Gastroesophageal sphincter (tissue), 4 donors: ENCODE measurements around the gene COPS7A. TPM values are rescaled to one million over a fixed set of nuclear protein-coding genes. Genes with fewer than 3 reads are reported as not detected.

ENCODE experiments used
- ATAC-seq: fragments of 150-250 bp; one replicate; pipeline ENCODE4 v1.9.1; 2016; ENCODE audit warnings: mild to moderate bottlenecking, moderate library complexity
- H3K27ac ChIP-seq, 4 donors: fragments of 200-600 bp; sonication (generic) in 3 of 4; 1 replicate in 3 of 4; 2 replicates in 1 of 4; pipeline ENCODE4 v1.5.1; 2016 to 2019
- H3K27me3 ChIP-seq: fragments of 200-600 bp; sonication (generic); one replicate; pipeline ENCODE4 v1.5.1; 2019
- H3K36me3 ChIP-seq, 2 donors: fragments of 200-600 bp; sonication (generic); one replicate each; pipeline ENCODE4 v1.5.1; 2019; ENCODE audit warnings: control low read depth in 1 of 2
- H3K4me1 ChIP-seq, 3 donors: fragments of 200-600 bp; sonication (generic); 1 replicate in 2 of 3; 2 replicates in 1 of 3; pipeline ENCODE4 v1.5.1; 2016 to 2019; ENCODE audit warnings: control low read depth in 2 of 3
- H3K4me3 ChIP-seq, 2 donors: fragments of 200-600 bp; sonication (generic); one replicate each; pipeline ENCODE4 v1.5.1; 2019; ENCODE audit warnings: mild to moderate bottlenecking in 1 of 2, moderate library complexity in 1 of 2
- H3K9me3 ChIP-seq, 3 donors: fragments of 200-600 bp; sonication (generic); one replicate each; pipeline ENCODE4 v1.5.1; 2017 to 2019; ENCODE audit warnings: control low read depth in 2 of 3
- CTCF ChIP-seq, 4 experiments: fragments of 200-600 bp in 2 of 4; fragments of 450-650 bp in 2 of 4; sonication (generic) in 1 of 4; IDR thresholded peaks; one replicate each; pipeline ENCODE4 v1.5.1; 2017 to 2019; ENCODE audit warnings: antibody characterized with exemption in 4 of 4, mild to moderate bottlenecking in 2 of 4, moderate library complexity in 2 of 4
- EP300 ChIP-seq: sonication (generic); formaldehyde crosslinking; IDR thresholded peaks from one replicate; pipeline ENCODE4 v1.6.1; 2017; ENCODE audit warnings: antibody characterized with exemption, mild to moderate bottlenecking
- POLR2A ChIP-seq, 2 donors: fragments of 450-650 bp; IDR thresholded peaks; one replicate each; pipeline ENCODE4 v1.6.1; 2017; ENCODE audit warnings: antibody characterized with exemption in 2 of 2, mild to moderate bottlenecking in 2 of 2, moderate library complexity in 1 of 2
- POLR2AphosphoS5 ChIP-seq: sonication (generic); formaldehyde crosslinking; IDR thresholded peaks from one replicate; pipeline ENCODE4 v1.6.1; 2017; ENCODE audit warnings: antibody characterized with exemption
- WGBS, 2 donors: methylation state at CpG; one replicate each; pipeline ENCODE4 v1.1.5; 2018; ENCODE audit warnings: low coverage in 1 of 2; 5-methylcytosine and 5-hydroxymethylcytosine counted together
- total RNA-seq, 4 donors: library from RNA; depleted of rRNA; stranded (reverse); fragments of >200 nt; gene quantifications; one replicate each; pipeline ENCODE4 v1.1.0, GENCODE V29; 2016

COPS7A gene
- total RNA-seq, 4 donors from 2014 or later = 54.4 to 69.5 (median 55.4) TPM

GRCh38 chr12:6770094-6770493 lies 46.2 kb downstream of the COPS7A start:
- TF ChIP-seq POLR2A (IDR thresholded peaks at IDR 0.05) = no peak
- TF ChIP-seq CTCF (IDR thresholded peaks at IDR 0.05) = no peak
- TF ChIP-seq POLR2AphosphoS5 = no peak
- TF ChIP-seq EP300 = no peak
- H3K27me3 ChIP-seq = no peaks in the 10 kb centered on the region
- no peak for ATAC-seq
- peak overlapping the region in 3 of 4 donors; percentile 97 to 99 (median 97) for H3K27ac ChIP-seq
- H3K4me1 ChIP-seq = peaks cover 0 to 81% (median 46%) of the 10 kb centered on the region in 3 donors
- peaks cover 0 to 22% of the 10 kb centered on the region in 2 donors for H3K36me3 ChIP-seq
- no peaks in the 10 kb centered on the region for H3K9me3 ChIP-seq
- no peak overlapping the region for H3K4me3 ChIP-seq
- 60 to 73% methylated on average over 1 to 8 of the region's 12 CpGs for WGBS, 2 donors

GRCh38 chr12:6770600-6770999 lies 46.8 kb downstream of the COPS7A start:
- Histone ChIP-seq H3K27me3 (no peaks in the 10 kb centered on the region), H3K4me1 (peaks cover 0 to 76% (median 44%) of the 10 kb centered on the region in 3 donors), H3K4me3 (no peak overlapping the region), H3K9me3 (no peaks in the 10 kb centered on the region), H3K36me3 (peaks cover 0 to 26% of the 10 kb centered on the region in 2 donors), H3K27ac (peak overlapping the region in 3 of 4 donors; percentile 97 to 99 (median 97))
- ATAC-seq = no peak
- TF ChIP-seq EP300 = no peak
- no peak for TF ChIP-seq POLR2AphosphoS5
- TF ChIP-seq CTCF (IDR thresholded peaks at IDR 0.05) = no peak
- no peak for TF ChIP-seq POLR2A (IDR thresholded peaks at IDR 0.05)
- WGBS, 2 donors = 62 to 66% methylated on average over 4 to 8 of the region's 10 CpGs

- no peak for ATAC-seq
- TF ChIP-seq CTCF (IDR thresholded peaks at IDR 0.05) (no peak), EP300 (no peak), POLR2A (IDR thresholded peaks at IDR 0.05) (no peak), POLR2AphosphoS5 (no peak)
- Histone ChIP-seq H3K9me3 (no peaks in the 10 kb centered on the region), H3K36me3 (peaks cover 0 to 26% of the 10 kb centered on the region in 2 donors), H3K4me1 (peaks cover 0 to 72% (median 44%) of the 10 kb centered on the region in 3 donors), H3K4me3 (no peak overlapping the region), H3K27ac (peak overlapping the region in 3 of 4 donors; percentile 97 to 99 (median 97)), H3K27me3 (no peaks in the 10 kb centered on the region)
- WGBS, 2 donors = 60% methylated on average over 1 of the region's 4 CpGs; no CpG with 5 or more reads in 1 of the 2 donors
Measured at GRCh38 chr12:6771091-6771495, 47.2 kb downstream of the COPS7A start.

GRCh38 chr12:6771509-6772330 lies 47.9 kb downstream of the COPS7A start:
- Histone ChIP-seq H3K4me1 (peaks cover 0 to 72% (median 44%) of the 10 kb centered on the region in 3 donors), H3K27ac (peak overlapping the region in 3 of 4 donors; percentile 97 to 99 (median 97)), H3K27me3 (no peaks in the 10 kb centered on the region), H3K4me3 (peak overlapping the region in 1 of 2 donors; percentile 42), H3K9me3 (no peaks in the 10 kb centered on the region), H3K36me3 (peaks cover 0 to 26% of the 10 kb centered on the region in 2 donors)
- WGBS, 2 donors = 62 to 72% methylated on average over 8 of the region's 12 CpGs
- peak; percentile 22 for ATAC-seq
- no peak for TF ChIP-seq POLR2A (IDR thresholded peaks at IDR 0.05)
- TF ChIP-seq POLR2AphosphoS5 = peak; percentile 32
- TF ChIP-seq CTCF (IDR thresholded peaks at IDR 0.05) = peak in 2 of 4 experiments; percentile 9 to 24

- Histone ChIP-seq H3K27ac (peak within 1 kb of the TSS in 3 of 4 donors; percentile 97 to 99 (median 97)), H3K9me3 (no peaks in the 10 kb centered on the region), H3K4me3 (peak within 1 kb of the TSS in 1 of 2 donors; percentile 42), H3K4me1 (peaks cover 0 to 73% (median 44%) of the 10 kb centered on the region in 3 donors), H3K27me3 (no peaks in the 10 kb centered on the region), H3K36me3 (peaks cover 0 to 26% of the 10 kb centered on the region in 2 donors)
- no peak for TF ChIP-seq POLR2AphosphoS5
- no peak for TF ChIP-seq EP300
- TF ChIP-seq POLR2A (IDR thresholded peaks at IDR 0.05) = no peak
- 34 to 59% methylated on average over 5 to 7 of the region's 15 CpGs for WGBS, 2 donors
- peak; percentile 3 for ATAC-seq
Measured at GRCh38 chr12:6772331-6772695, 48.5 kb downstream of the COPS7A start, which contains the start of gene LAG3. Gene LAG3 (plus strand): TSS chr12:6772520. CDS start chr12:6772853, 333 bp downstream.
